Measurements from ENCODE around the gene PRPF19.

Gene PRPF19

GRCh38 chr11:60938500-60938899, 32.1 kb upstream of the PRPF19 start:
- in situ Hi-C loops (cut with HindIII; ENCODE audit: low sequenced_read_pairs): no loop called here

GRCh38 chr11:60937811-60938210, 31.4 kb upstream of the PRPF19 start:
- in situ Hi-C loops (cut with HindIII; ENCODE audit: low sequenced_read_pairs): no loop called here

GRCh38 chr11:60937144-60937527, 30.8 kb upstream of the PRPF19 start:
- in situ Hi-C loops (cut with HindIII; ENCODE audit: low sequenced_read_pairs): no loop called here

GRCh38 chr11:60936467-60937143, 30.2 kb upstream of the PRPF19 start:
- in situ Hi-C loops (cut with HindIII; ENCODE audit: low sequenced_read_pairs): no loop called here

- in situ Hi-C loops (cut with HindIII; ENCODE audit: low sequenced_read_pairs): no loop called here
These were observed 29.5 kb upstream of the PRPF19 start for GRCh38 chr11:60935676-60936442.

- in situ Hi-C loops (cut with HindIII; ENCODE audit: low sequenced_read_pairs): no loop called here
These were observed 28.6 kb upstream of the PRPF19 start for GRCh38 chr11:60934790-60935605.

GRCh38 chr11:60934124-60934789, 27.9 kb upstream of the PRPF19 start:
- in situ Hi-C loops (cut with HindIII; ENCODE audit: low sequenced_read_pairs): no loop called here

GRCh38 chr11:60933416-60934123, 27.2 kb upstream of the PRPF19 start:
- in situ Hi-C loops (cut with HindIII; ENCODE audit: low sequenced_read_pairs): no loop called here

- in situ Hi-C loops (cut with HindIII; ENCODE audit: low sequenced_read_pairs): no loop called here
These were observed 26.4 kb upstream of the PRPF19 start for GRCh38 chr11:60932605-60933356.

GRCh38 chr11:60931917-60932316, 25.5 kb upstream of the PRPF19 start:
- in situ Hi-C loops (cut with HindIII; ENCODE audit: low sequenced_read_pairs): no loop called here

- in situ Hi-C loops (cut with HindIII; ENCODE audit: low sequenced_read_pairs): no loop called here
These were observed 24.0 kb upstream of the PRPF19 start for GRCh38 chr11:60930394-60930793.

- in situ Hi-C loops (cut with HindIII; ENCODE audit: low sequenced_read_pairs): no loop called here
These were observed 23.4 kb upstream of the PRPF19 start for GRCh38 chr11:60929764-60930163.

GRCh38 chr11:60928563-60929001, 22.2 kb upstream of the PRPF19 start:
- in situ Hi-C loops (cut with HindIII; ENCODE audit: low sequenced_read_pairs): no loop called here

GRCh38 chr11:60927600-60927999, 21.2 kb upstream of the PRPF19 start:
- in situ Hi-C loops (cut with HindIII; ENCODE audit: low sequenced_read_pairs): no loop called here

- in situ Hi-C loops (cut with HindIII; ENCODE audit: low sequenced_read_pairs): no loop called here
These were observed 20.7 kb upstream of the PRPF19 start for GRCh38 chr11:60927061-60927592.

- in situ Hi-C loops (cut with HindIII; ENCODE audit: low sequenced_read_pairs): no loop called here
These were observed 20.1 kb upstream of the PRPF19 start for GRCh38 chr11:60926500-60926899.

- in situ Hi-C loops (cut with HindIII; ENCODE audit: low sequenced_read_pairs): no loop called here
These were observed 19.5 kb upstream of the PRPF19 start for GRCh38 chr11:60925868-60926267.

GRCh38 chr11:60924906-60925853, 18.8 kb upstream of the PRPF19 start:
- in situ Hi-C loops (cut with HindIII; ENCODE audit: low sequenced_read_pairs): no loop called here
